WTC11 (cell line): ENCODE data around the gene SCNN1A. TPM values are rescaled to one million over a fixed set of nuclear protein-coding genes. Genes with fewer than 3 reads are reported as not detected.

Experiments used
- ATAC-seq: fragments of 200-7000 bp; cut with Tn5 transposase; 2 replicates; pipeline ENCODE4 v1.10.0; 2021; ENCODE audit warnings: mild to moderate bottlenecking, moderate library complexity
- CTCF ChIA-PET: fragments of 300-600 bp; sonication (Branson Sonifier 250); formaldehyde crosslinking; loops from one replicate; lab custom pipeline; 2021; ENCODE audit warnings: antibody characterized with exemption; lab: Charles Lee
- POLR2A ChIA-PET: fragments of 350-600 bp; sonication (Branson Sonifier 250); formaldehyde crosslinking; loops from one replicate; lab custom pipeline; 2021; ENCODE audit warnings: antibody characterized with exemption; lab: Charles Lee
- DNase-seq: peaks from one replicate; pipeline ENCODE4 v3.0.0; 2021; ENCODE audit warnings: low spot score
- H3K27ac Mint-ChIP-seq: 2 replicates; pipeline ENCODE4 v1.8.0; 2021; ENCODE audit warnings: mixed read lengths
- H3K27me3 Mint-ChIP-seq: 2 replicates; pipeline ENCODE4 v1.8.0; 2021; ENCODE audit warnings: low read depth, mild to moderate bottlenecking, moderate library complexity, mixed read lengths
- H3K36me3 Mint-ChIP-seq: 2 replicates; pipeline ENCODE4 v1.8.0; 2021; ENCODE audit warnings: mixed read lengths
- H3K4me1 Mint-ChIP-seq: 2 replicates; pipeline ENCODE4 v1.8.0; 2022; ENCODE audit warnings: mixed read lengths
- H3K4me3 Mint-ChIP-seq: 2 replicates; pipeline ENCODE4 v1.8.0; 2021; ENCODE audit warnings: mild to moderate bottlenecking, moderate library complexity, mixed read lengths
- H3K9me3 Mint-ChIP-seq: 2 replicates; pipeline ENCODE4 v1.8.0; 2021; ENCODE audit warnings: mixed read lengths
- ARID4B ChIP-seq: sonication (generic); formaldehyde crosslinking; IDR thresholded peaks from 2 replicates; pipeline ENCODE4 v1.8.0; 2023; ENCODE audit warnings: missing genetic modification reagents, mild to moderate bottlenecking, borderline replicate concordance
- E2F5 ChIP-seq: sonication (generic); formaldehyde crosslinking; IDR thresholded peaks from 2 replicates; pipeline ENCODE4 v1.8.1; 2022; ENCODE audit warnings: mild to moderate bottlenecking, moderate library complexity, missing genetic modification reagents
- NR1H2 ChIP-seq: sonication (generic); formaldehyde crosslinking; IDR thresholded peaks from 2 replicates; pipeline ENCODE4 v1.9.0; 2021; ENCODE audit warnings: mild to moderate bottlenecking, moderate library complexity, missing genetic modification reagents
- SOX15 ChIP-seq: fragments of 250-450 bp; sonication (Bioruptor Pico); IDR thresholded peaks from 2 replicates; pipeline ENCODE4 v1.9.0; 2021; ENCODE audit warnings: mild to moderate bottlenecking
- SP1 ChIP-seq: sonication (generic); formaldehyde crosslinking; conservative IDR thresholded peaks from 2 replicates; pipeline ENCODE4 v1.8.1; 2022; ENCODE audit warnings: missing genetic modification reagents
- TCF7 ChIP-seq: sonication (generic); formaldehyde crosslinking; IDR thresholded peaks from 2 replicates; pipeline ENCODE4 v1.8.0; 2022; ENCODE audit warnings: mild to moderate bottlenecking, low read depth, missing genetic modification reagents, moderate library complexity
- ZNF281 ChIP-seq: sonication (generic); formaldehyde crosslinking; IDR thresholded peaks from 2 replicates; pipeline ENCODE4 v1.8.0; 2023; ENCODE audit warnings: mild to moderate bottlenecking, missing genetic modification reagents
- ZNF317 ChIP-seq: sonication (generic); formaldehyde crosslinking; IDR thresholded peaks from 2 replicates; pipeline ENCODE4 v1.8.1; 2023; ENCODE audit warnings: low read depth, mild to moderate bottlenecking, moderate library complexity, missing genetic modification reagents, borderline replicate concordance
- ZNF671 ChIP-seq: fragments of 250-450 bp; sonication (Bioruptor Pico); IDR thresholded peaks from 2 replicates; pipeline ENCODE4 v1.8.0; 2021; ENCODE audit warnings: mild to moderate bottlenecking
- total RNA-seq: library from RNA; stranded (reverse); gene quantifications from 3 replicates; pipeline ENCODE4 v1.2.3, GENCODE V29; 2021
- TF ChIP-seq, protein P1 (sequence below): sonication (generic); formaldehyde crosslinking; IDR thresholded peaks from 2 replicates; pipeline ENCODE4 v1.8.0; 2022; ENCODE audit warnings: mild to moderate bottlenecking, missing genetic modification reagents
- TF ChIP-seq, protein P2 (sequence below): fragments of 250-450 bp; sonication (Bioruptor Pico); IDR thresholded peaks from 2 replicates; pipeline ENCODE4 v2.1.2; 2022; ENCODE audit warnings: mild to moderate bottlenecking, moderate library complexity

Gene SCNN1A
- total RNA-seq, 1 experiment from 2014 or later = 100 TPM

- TF ChIP-seq, protein P1, sequence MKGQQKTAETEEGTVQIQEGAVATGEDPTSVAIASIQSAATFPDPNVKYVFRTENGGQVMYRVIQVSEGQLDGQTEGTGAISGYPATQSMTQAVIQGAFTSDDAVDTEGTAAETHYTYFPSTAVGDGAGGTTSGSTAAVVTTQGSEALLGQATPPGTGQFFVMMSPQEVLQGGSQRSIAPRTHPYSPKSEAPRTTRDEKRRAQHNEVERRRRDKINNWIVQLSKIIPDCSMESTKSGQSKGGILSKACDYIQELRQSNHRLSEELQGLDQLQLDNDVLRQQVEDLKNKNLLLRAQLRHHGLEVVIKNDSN (CRISPR knock-in tag) = no peak
- TF ChIP-seq NR1H2 (no peak), TCF7 (no peak), SOX15 (CRISPR knock-in tag) (no peak), ZNF317 (CRISPR knock-in tag) (no peak), ARID4B (CRISPR knock-in tag) (no peak), ZNF281 (CRISPR knock-in tag) (no peak), ZNF671 (no peak), SP1 (CRISPR knock-in tag) (0 out of 2 replicates have a peak, but pooled peaks have one; percentile 75)
- TF ChIP-seq, protein P2, sequence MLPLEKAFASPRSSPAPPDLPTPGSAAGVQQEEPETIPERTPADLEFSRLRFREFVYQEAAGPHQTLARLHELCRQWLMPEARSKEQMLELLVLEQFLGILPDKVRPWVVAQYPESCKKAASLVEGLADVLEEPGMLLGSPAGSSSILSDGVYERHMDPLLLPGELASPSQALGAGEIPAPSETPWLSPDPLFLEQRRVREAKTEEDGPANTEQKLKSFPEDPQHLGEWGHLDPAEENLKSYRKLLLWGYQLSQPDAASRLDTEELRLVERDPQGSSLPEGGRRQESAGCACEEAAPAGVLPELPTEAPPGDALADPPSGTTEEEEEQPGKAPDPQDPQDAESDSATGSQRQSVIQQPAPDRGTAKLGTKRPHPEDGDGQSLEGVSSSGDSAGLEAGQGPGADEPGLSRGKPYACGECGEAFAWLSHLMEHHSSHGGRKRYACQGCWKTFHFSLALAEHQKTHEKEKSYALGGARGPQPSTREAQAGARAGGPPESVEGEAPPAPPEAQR (CRISPR knock-in tag) = no peak
Observed at GRCh38 chr12:6310771-6311610, 64.4 kb downstream of the SCNN1A start (continued).

- Mint-ChIP-seq H3K36me3 (no peaks in the 10 kb centered on the region), H3K4me3 (no peak overlapping the region), H3K4me1 (peaks cover 17% of the 10 kb centered on the region), H3K9me3 (peaks cover 4% of the 10 kb centered on the region; the same call in 1 of the 2 replicates), H3K27ac (no peak overlapping the region), H3K27me3 (peaks cover 14% of the 10 kb centered on the region)
- DNase-seq (no peak), ATAC-seq (no peak)
- ChIA-PET CTCF (interaction anchor here (1.0 to 1.3 kb wide), 2 partner anchors 24 to 313 kb away, joined by 3 read pairs; no protein-coding TSS in a partner anchor), POLR2A (no interaction called here)
- no peak for TF ChIP-seq E2F5 (CRISPR knock-in tag)
Observed at GRCh38 chr12:6307529-6307928, 67.8 kb downstream of the SCNN1A start.
